Measurements from ENCODE around the gene LASP1NB.

The LASP1NB gene

DNA sequence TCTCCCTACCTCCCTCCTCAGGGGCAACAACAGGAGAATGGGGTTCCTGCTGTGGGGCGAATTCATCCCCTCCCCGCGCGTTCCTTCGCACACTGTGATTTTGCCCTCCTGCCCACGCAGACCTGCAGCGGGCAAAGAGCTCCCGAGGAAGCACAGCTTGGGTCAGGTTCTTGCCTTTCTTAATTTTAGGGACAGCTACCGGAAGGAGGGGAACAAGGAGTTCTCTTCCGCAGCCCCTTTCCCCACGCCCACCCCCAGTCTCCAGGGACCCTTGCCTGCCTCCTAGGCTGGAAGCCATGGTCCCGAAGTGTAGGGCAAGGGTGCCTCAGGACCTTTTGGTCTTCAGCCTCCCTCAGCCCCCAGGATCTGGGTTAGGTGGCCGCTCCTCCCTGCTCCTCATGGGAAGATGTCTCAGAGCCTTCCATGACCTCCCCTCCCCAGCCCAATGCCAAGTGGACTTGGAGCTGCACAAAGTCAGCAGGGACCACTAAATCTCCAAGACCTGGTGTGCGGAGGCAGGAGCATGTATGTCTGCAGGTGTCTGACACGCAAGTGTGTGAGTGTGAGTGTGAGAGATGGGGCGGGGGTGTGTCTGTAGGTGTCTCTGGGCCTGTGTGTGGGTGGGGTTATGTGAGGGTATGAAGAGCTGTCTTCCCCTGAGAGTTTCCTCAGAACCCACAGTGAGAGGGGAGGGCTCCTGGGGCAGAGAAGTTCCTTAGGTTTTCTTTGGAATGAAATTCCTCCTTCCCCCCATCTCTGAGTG is 5.9 kb upstream of the LASP1NB start:
- no peak for TF ChIP-seq POLR2AphosphoS5 (IDR thresholded peaks at IDR 0.05; ENCODE audit: low read depth, low read length)
- TF ChIP-seq SIN3A (IDR thresholded peaks at IDR 0.05; ENCODE audit: borderline replicate concordance, insufficient read depth, low read length), result no peak
- TF ChIP-seq FOXP2 (optimal IDR thresholded peaks at IDR 0.05; ENCODE audit: borderline replicate concordance, extremely low read depth, extremely low read length, insufficient read depth), result no peak
- no peak for TF ChIP-seq REST (IDR thresholded peaks at IDR 0.05; ENCODE audit: insufficient read depth in 1 of 2, low read depth in 2 of 2, low read length in 2 of 2)
- no peak for TF ChIP-seq TAF1 (IDR thresholded peaks at IDR 0.05; ENCODE audit: borderline replicate concordance, insufficient read depth, low read length)

DNA sequence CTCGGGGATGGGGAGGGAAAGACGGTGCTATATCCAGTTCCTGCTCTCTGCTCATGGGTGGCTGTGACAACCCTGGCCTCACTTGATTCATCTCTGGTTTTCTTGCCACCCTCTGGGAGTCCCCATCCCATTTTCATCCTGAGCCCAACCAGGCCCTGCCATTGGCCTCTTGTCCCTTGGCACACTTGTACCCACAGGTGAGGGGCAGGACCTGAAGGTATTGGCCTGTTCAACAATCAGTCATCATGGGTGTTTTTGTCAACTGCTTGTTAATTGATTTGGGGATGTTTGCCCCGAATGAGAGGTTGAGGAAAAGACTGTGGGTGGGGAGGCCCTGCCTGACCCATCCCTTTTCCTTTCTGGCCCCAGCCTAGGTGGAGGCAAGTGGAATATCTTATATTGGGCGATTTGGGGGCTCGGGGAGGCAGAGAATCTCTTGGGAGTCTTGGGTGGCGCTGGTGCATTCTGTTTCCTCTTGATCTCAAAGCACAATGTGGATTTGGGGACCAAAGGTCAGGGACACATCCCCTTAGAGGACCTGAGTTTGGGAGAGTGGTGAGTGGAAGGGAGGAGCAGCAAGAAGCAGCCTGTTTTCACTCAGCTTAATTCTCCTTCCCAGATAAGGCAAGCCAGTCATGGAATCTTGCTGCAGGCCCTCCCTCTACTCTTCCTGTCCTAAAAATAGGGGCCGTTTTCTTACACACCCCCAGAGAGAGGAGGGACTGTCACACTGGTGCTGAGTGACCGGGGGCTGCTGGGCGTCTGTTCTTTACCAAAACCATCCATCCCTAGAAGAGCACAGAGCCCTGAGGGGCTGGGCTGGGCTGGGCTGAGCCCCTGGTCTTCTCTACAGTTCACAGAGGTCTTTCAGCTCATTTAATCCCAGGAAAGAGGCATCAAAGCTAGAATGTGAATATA is 4.8 kb upstream of the LASP1NB start:
- TF ChIP-seq SIN3A (IDR thresholded peaks at IDR 0.05; ENCODE audit: borderline replicate concordance, insufficient read depth, low read length), result no peak
- no peak for TF ChIP-seq REST (IDR thresholded peaks at IDR 0.05; ENCODE audit: insufficient read depth in 1 of 2, low read depth in 2 of 2, low read length in 2 of 2)
- TF ChIP-seq POLR2AphosphoS5 (IDR thresholded peaks at IDR 0.05; ENCODE audit: low read depth, low read length), result no peak
- no peak for TF ChIP-seq FOXP2 (optimal IDR thresholded peaks at IDR 0.05; ENCODE audit: borderline replicate concordance, extremely low read depth, extremely low read length, insufficient read depth)
- TF ChIP-seq TAF1 (IDR thresholded peaks at IDR 0.05; ENCODE audit: borderline replicate concordance, insufficient read depth, low read length), result no peak

- TF ChIP-seq FOXP2 (optimal IDR thresholded peaks at IDR 0.05; ENCODE audit: borderline replicate concordance, extremely low read depth, extremely low read length, insufficient read depth) (no peak), TAF1 (IDR thresholded peaks at IDR 0.05; ENCODE audit: borderline replicate concordance, insufficient read depth, low read length) (no peak), POLR2AphosphoS5 (IDR thresholded peaks at IDR 0.05; ENCODE audit: low read depth, low read length) (no peak), SIN3A (IDR thresholded peaks at IDR 0.05; ENCODE audit: borderline replicate concordance, insufficient read depth, low read length) (no peak), REST (IDR thresholded peaks at IDR 0.05; ENCODE audit: insufficient read depth in 1 of 2, low read depth in 2 of 2, low read length in 2 of 2) (no peak)
These were observed 3.5 kb upstream of the LASP1NB start for GRCh38 chr17:38921756-38922411.

DNA sequence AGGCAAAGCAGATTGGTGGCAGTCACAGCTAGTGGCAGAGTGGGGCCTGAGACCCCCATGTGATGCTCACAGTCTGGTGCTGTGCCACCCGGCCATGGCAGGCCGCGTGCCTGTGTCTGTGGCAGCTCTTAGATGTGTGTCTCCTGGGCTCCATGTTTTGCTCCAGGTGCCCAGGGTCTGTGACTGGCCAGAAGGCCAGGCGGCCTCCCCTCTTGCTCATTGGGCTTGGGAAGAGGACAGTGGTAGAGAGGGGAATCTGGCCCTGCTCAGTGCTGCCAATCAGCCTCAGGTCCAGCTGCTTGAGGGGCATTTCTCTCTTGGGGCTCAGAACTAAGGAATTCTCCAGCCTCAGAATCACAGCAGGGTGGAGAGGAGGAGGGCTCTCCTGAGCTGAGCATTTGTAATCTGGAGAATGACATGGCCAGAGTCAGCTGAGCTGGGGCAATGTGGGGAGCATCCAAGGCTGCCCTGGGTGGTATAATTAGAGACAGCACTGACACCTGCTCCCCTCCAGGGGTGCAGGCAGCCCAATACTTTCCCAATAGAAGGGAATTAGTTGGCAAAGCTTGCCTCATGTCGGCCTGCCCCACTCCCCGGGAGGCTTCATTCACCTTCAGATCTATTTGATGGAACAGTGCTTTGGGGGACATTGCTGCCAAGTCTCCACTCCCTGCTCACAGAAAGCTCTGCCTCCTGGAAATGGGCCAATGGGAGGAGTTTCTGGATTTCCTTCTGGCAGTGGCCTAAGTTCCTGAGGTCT is 2.7 kb upstream of the LASP1NB start:
- TF ChIP-seq TAF1 (IDR thresholded peaks at IDR 0.05; ENCODE audit: borderline replicate concordance, insufficient read depth, low read length) (no peak), SIN3A (IDR thresholded peaks at IDR 0.05; ENCODE audit: borderline replicate concordance, insufficient read depth, low read length) (no peak), POLR2AphosphoS5 (IDR thresholded peaks at IDR 0.05; ENCODE audit: low read depth, low read length) (no peak), FOXP2 (optimal IDR thresholded peaks at IDR 0.05; ENCODE audit: borderline replicate concordance, extremely low read depth, extremely low read length, insufficient read depth) (no peak), REST (IDR thresholded peaks at IDR 0.05; ENCODE audit: insufficient read depth in 1 of 2, low read depth in 2 of 2, low read length in 2 of 2) (no peak)

All from PFSK-1 (cell line).